ENCODE results near the gene SAPCD2.

SAPCD2 gene

GRCh38 chr9:137082925-137083290 is 12.6 kb upstream of the SAPCD2 start:
- POLR2A ChIA-PET = interaction anchor here (0.6 to 1.8 kb wide), 3 partner anchors 14 to 158 kb away, joined by 3 to 8 read pairs (median 3); partner anchors contain the start of gene TUBB4B
- H3K4me3 ChIP-seq (ENCODE audit: low read depth, low read length) = no peak overlapping the region
- no peak for TF ChIP-seq CTCF (IDR thresholded peaks at IDR 0.05; ENCODE audit: insufficient read depth, low read length, missing control alignments)
- CTCF ChIA-PET = interaction anchor here (1.2 to 17.0 kb wide), 6 partner anchors 15 to 148 kb away, joined by 3 to 208 read pairs (median 6); partner anchors contain the start of genes ABCA2, NPDC1, SAPCD2 and SLC34A3
- DNase-seq (ENCODE audit: low read depth, low spot score) = no peak

DNA sequence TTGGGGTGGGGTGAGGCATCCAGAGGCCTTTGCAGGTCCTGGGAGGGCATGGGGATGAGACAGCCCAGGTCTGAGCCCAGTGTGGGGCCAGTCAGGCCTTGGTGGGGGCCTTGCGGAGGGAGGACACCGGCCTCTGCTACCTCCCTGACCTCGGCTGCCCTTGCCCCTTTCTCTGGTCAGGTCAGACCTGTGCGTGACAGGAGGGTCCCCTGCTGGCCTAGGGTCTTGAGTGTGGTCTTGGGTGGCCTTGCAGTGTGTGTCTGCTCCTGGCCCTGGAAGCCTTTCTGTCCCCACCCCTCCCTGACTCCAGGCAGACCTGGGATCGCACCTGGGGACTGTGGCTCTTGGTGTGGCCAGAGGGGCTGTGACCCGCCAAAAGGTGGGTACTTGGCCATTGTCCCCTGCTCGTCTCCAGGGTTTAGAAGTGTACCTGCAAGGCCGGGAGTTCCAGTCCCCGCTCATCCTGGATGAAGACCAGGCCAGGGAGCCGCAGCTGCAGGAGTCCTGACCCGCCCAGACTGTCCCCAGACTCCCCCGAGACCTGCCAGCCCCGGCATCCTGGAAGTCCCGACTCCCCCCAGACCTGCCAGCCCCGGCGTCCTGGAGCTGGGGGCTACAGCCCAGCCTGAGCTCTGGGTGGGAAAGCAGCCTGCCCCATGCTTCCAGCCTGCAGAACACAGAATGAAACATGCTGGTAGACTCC is 12.0 kb upstream of the SAPCD2 start:
- CTCF ChIA-PET = interaction anchor here (0.8 to 17.0 kb wide), 10 partner anchors 14 to 148 kb away, joined by 3 to 208 read pairs (median 4); partner anchors contain the start of genes NPDC1, SAPCD2 and SLC34A3
- no peak for TF ChIP-seq CTCF (IDR thresholded peaks at IDR 0.05; ENCODE audit: insufficient read depth, low read length, missing control alignments)
- POLR2A ChIA-PET = interaction anchor here (1.0 to 1.8 kb wide), 2 partner anchors 158 to 159 kb away, joined by 3 to 8 read pairs; partner anchors contain the start of gene TUBB4B
- DNase-seq (ENCODE audit: low read depth, low spot score) = no peak
- no peak overlapping the region for H3K4me3 ChIP-seq (ENCODE audit: low read depth, low read length)

GRCh38 chr9:137080260-137081122 is 10.1 kb upstream of the SAPCD2 start:
- POLR2A ChIA-PET = no interaction called here
- H3K4me3 ChIP-seq (ENCODE audit: low read depth, low read length) = no peak overlapping the region
- CTCF ChIA-PET = interaction anchor here (1.6 to 17.0 kb wide), 3 partner anchors 12 to 45 kb away, joined by 4 to 208 read pairs (median 10); partner anchors contain the start of gene SAPCD2
- DNase-seq (ENCODE audit: low read depth, low spot score) = no peak
- TF ChIP-seq CTCF (IDR thresholded peaks at IDR 0.05; ENCODE audit: insufficient read depth, low read length, missing control alignments) = no peak

- no peak for DNase-seq (ENCODE audit: low read depth, low spot score)
- TF ChIP-seq CTCF (IDR thresholded peaks at IDR 0.05; ENCODE audit: insufficient read depth, low read length, missing control alignments) = no peak
- POLR2A ChIA-PET = no interaction called here
- H3K4me3 ChIP-seq (ENCODE audit: low read depth, low read length) = no peak overlapping the region
- CTCF ChIA-PET = interaction anchor here (0.6 to 17.0 kb wide), 4 partner anchors 11 to 45 kb away, joined by 3 to 208 read pairs (median 6); partner anchors contain the start of gene SAPCD2
Measured at GRCh38 chr9:137079401-137079787, 9.0 kb upstream of the SAPCD2 start.

- CTCF ChIA-PET = interaction anchor here (2.2 to 17.0 kb wide), 3 partner anchors 11 to 32 kb away, joined by 10 to 208 read pairs (median 10); partner anchors contain the start of genes NPDC1 and SAPCD2
- peak overlapping the region; percentile 68 for H3K4me3 ChIP-seq (ENCODE audit: low read depth, low read length)
- TF ChIP-seq CTCF (IDR thresholded peaks at IDR 0.05; ENCODE audit: insufficient read depth, low read length, missing control alignments) = no peak
- POLR2A ChIA-PET = interaction anchor here (2.7 kb wide), 1 partner anchor 7 kb away, joined by 16 read pairs; the partner anchor contains the start of gene MAN1B1
- no peak for DNase-seq (ENCODE audit: low read depth, low spot score)
Measured at GRCh38 chr9:137078701-137079400, 8.5 kb upstream of the SAPCD2 start.

Data from AG04449 (cell line).